H1 (cell line): Measurements from ENCODE around the gene ABCA13. TPM values are rescaled to one million over a fixed set of nuclear protein-coding genes. Genes with fewer than 3 reads are reported as not detected.

Experiments
- polyA plus RNA-seq, 7 experiments: library from polyadenylated mRNA; depleted of rRNA in 3 of 7; stranded (reverse) in 5 of 7; unstranded in 2 of 7; fragments of >200 nt in 5 of 7; fragments of 200-250 nt in 2 of 7; gene quantifications; 1 replicate in 5 of 7; 2 replicates in 1 of 7; 4 replicates in 1 of 7; pipeline versions ENCODE4 v1.2.1 to v1.2.3, GENCODE V29; 2011 to 2013; ENCODE audit warnings: missing spikeins in 2 of 7, mixed read lengths in 2 of 7
- total RNA-seq: library from RNA; stranded (reverse); fragmentation: NEBNext Ultra II Directional; extraction: Animal tissue kit (Norgen Biotek cat#: 25700); gene quantifications from 2 replicates; pipeline ENCODE4 v1.2.1, GENCODE V29; 2021
- TF ChIP-seq, protein P1 (sequence below): fragments of 300-600 bp; sonication (generic); IDR thresholded peaks from 2 replicates; pipeline ENCODE4 v1.7.1; 2012; ENCODE audit warnings: low read length, moderate library complexity, mild to moderate bottlenecking, inconsistent platforms; ENCODE audit not compliant: insufficient replicate concordance

The ABCA13 gene
- total and polyA plus RNA-seq, 2 of the 8 experiments (the other 6 are each of a cell fraction or from before 2014, with no cell fraction given), result 0.07 to 0.09 TPM

DNA sequence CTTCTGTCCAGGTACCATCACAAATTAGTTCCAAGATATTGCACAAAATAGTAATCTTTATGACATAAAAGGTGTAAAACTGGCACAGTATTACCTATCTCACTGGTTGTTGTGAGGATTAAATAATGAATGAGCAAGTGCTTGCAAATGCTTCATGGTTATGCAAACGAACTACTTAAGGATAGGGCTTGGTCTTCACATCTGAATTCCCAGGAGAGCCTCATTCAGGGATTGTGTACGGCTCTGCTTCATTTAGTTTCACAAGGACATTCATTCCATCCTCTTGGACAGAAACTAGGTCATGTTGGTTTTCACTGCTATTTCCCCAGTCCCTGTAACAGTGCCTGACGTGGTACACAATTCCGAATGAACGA is 12.1 kb downstream of the ABCA13 start (continued):
- TF ChIP-seq, protein P1, sequence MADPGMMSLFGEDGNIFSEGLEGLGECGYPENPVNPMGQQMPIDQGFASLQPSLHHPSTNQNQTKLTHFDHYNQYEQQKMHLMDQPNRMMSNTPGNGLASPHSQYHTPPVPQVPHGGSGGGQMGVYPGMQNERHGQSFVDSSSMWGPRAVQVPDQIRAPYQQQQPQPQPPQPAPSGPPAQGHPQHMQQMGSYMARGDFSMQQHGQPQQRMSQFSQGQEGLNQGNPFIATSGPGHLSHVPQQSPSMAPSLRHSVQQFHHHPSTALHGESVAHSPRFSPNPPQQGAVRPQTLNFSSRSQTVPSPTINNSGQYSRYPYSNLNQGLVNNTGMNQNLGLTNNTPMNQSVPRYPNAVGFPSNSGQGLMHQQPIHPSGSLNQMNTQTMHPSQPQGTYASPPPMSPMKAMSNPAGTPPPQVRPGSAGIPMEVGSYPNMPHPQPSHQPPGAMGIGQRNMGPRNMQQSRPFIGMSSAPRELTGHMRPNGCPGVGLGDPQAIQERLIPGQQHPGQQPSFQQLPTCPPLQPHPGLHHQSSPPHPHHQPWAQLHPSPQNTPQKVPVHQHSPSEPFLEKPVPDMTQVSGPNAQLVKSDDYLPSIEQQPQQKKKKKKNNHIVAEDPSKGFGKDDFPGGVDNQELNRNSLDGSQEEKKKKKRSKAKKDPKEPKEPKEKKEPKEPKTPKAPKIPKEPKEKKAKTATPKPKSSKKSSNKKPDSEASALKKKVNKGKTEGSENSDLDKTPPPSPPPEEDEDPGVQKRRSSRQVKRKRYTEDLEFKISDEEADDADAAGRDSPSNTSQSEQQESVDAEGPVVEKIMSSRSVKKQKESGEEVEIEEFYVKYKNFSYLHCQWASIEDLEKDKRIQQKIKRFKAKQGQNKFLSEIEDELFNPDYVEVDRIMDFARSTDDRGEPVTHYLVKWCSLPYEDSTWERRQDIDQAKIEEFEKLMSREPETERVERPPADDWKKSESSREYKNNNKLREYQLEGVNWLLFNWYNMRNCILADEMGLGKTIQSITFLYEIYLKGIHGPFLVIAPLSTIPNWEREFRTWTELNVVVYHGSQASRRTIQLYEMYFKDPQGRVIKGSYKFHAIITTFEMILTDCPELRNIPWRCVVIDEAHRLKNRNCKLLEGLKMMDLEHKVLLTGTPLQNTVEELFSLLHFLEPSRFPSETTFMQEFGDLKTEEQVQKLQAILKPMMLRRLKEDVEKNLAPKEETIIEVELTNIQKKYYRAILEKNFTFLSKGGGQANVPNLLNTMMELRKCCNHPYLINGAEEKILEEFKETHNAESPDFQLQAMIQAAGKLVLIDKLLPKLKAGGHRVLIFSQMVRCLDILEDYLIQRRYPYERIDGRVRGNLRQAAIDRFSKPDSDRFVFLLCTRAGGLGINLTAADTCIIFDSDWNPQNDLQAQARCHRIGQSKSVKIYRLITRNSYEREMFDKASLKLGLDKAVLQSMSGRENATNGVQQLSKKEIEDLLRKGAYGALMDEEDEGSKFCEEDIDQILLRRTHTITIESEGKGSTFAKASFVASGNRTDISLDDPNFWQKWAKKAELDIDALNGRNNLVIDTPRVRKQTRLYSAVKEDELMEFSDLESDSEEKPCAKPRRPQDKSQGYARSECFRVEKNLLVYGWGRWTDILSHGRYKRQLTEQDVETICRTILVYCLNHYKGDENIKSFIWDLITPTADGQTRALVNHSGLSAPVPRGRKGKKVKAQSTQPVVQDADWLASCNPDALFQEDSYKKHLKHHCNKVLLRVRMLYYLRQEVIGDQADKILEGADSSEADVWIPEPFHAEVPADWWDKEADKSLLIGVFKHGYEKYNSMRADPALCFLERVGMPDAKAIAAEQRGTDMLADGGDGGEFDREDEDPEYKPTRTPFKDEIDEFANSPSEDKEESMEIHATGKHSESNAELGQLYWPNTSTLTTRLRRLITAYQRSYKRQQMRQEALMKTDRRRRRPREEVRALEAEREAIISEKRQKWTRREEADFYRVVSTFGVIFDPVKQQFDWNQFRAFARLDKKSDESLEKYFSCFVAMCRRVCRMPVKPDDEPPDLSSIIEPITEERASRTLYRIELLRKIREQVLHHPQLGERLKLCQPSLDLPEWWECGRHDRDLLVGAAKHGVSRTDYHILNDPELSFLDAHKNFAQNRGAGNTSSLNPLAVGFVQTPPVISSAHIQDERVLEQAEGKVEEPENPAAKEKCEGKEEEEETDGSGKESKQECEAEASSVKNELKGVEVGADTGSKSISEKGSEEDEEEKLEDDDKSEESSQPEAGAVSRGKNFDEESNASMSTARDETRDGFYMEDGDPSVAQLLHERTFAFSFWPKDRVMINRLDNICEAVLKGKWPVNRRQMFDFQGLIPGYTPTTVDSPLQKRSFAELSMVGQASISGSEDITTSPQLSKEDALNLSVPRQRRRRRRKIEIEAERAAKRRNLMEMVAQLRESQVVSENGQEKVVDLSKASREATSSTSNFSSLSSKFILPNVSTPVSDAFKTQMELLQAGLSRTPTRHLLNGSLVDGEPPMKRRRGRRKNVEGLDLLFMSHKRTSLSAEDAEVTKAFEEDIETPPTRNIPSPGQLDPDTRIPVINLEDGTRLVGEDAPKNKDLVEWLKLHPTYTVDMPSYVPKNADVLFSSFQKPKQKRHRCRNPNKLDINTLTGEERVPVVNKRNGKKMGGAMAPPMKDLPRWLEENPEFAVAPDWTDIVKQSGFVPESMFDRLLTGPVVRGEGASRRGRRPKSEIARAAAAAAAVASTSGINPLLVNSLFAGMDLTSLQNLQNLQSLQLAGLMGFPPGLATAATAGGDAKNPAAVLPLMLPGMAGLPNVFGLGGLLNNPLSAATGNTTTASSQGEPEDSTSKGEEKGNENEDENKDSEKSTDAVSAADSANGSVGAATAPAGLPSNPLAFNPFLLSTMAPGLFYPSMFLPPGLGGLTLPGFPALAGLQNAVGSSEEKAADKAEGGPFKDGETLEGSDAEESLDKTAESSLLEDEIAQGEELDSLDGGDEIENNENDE, result no peak
